Measurements from ENCODE around the gene WDR1.

- no peak for TF ChIP-seq CTCF (conservative IDR thresholded peaks at IDR 0.05)
- no peak for TF ChIP-seq ZFX (IDR thresholded peaks at IDR 0.05)
These were observed 20.2 kb downstream of the WDR1 start for GRCh38 chr4:10096201-10096977.

All from C4-2B (cell line).